GM23248 (cell line): Measurements from ENCODE around the gene GDI2. TPM values are rescaled to one million over a fixed set of nuclear protein-coding genes. Genes with fewer than 3 reads are reported as not detected.

Experiments used
- DNase-seq: peaks from one replicate; pipeline ENCODE4 v3.0.0-alpha.2; 2015
- H2AFZ ChIP-seq: fragments of 200-600 bp; sonication (generic); 2 replicates; pipeline ENCODE4 v1.6.1; 2016; ENCODE audit warnings: antibody characterized with exemption
- H3F3A ChIP-seq: fragments of 200-600 bp; sonication (generic); 2 replicates; pipeline ENCODE4 v1.6.1; 2016; ENCODE audit warnings: mild to moderate bottlenecking, antibody characterized with exemption, mixed run types; ENCODE audit not compliant: insufficient read depth
- H3K27ac ChIP-seq: fragments of 200-600 bp; sonication (generic); 2 replicates; pipeline ENCODE4 v1.5.1; 2016; ENCODE audit warnings: mild to moderate bottlenecking
- H3K27me3 ChIP-seq: fragments of 200-600 bp; sonication (generic); replicated peaks from 2 replicates; pipeline ENCODE4 v1.6.1; 2016; ENCODE audit warnings: mild to moderate bottlenecking; ENCODE audit not compliant: insufficient read depth
- H3K36me3 ChIP-seq: fragments of 200-600 bp; sonication (generic); 2 replicates; pipeline ENCODE4 v1.6.1; 2016; ENCODE audit warnings: low read depth, mild to moderate bottlenecking
- H3K4me1 ChIP-seq: fragments of 200-600 bp; sonication (generic); 2 replicates; pipeline ENCODE4 v1.6.1; 2016; ENCODE audit warnings: mild to moderate bottlenecking; ENCODE audit not compliant: insufficient read depth
- H3K4me2 ChIP-seq: fragments of 200-600 bp; sonication (generic); one replicate; pipeline ENCODE4 v1.6.1; 2016; ENCODE audit warnings: mild to moderate bottlenecking; ENCODE audit not compliant: unreplicated experiment
- H3K4me3 ChIP-seq: fragments of 200-600 bp; sonication (generic); 2 replicates; pipeline ENCODE4 v1.5.1; 2016; ENCODE audit warnings: mild to moderate bottlenecking
- H3K79me2 ChIP-seq: fragments of 200-600 bp; sonication (generic); 2 replicates; pipeline ENCODE4 v1.6.1; 2016; ENCODE audit warnings: mild to moderate bottlenecking; ENCODE audit not compliant: insufficient read depth
- H3K9ac ChIP-seq: fragments of 200-600 bp; sonication (generic); 2 replicates; pipeline ENCODE4 v1.6.1; 2016; ENCODE audit warnings: mild to moderate bottlenecking
- H3K9me2 ChIP-seq: fragments of 200-600 bp; sonication (generic); 2 replicates; pipeline ENCODE4 v1.6.1; 2016; ENCODE audit warnings: mixed run types, mild to moderate bottlenecking, moderate library complexity; ENCODE audit not compliant: insufficient read depth
- H3K9me3 ChIP-seq: fragments of 200-600 bp; sonication (generic); one replicate; pipeline ENCODE4 v1.6.1; 2017; ENCODE audit warnings: low read depth
- H4K20me1 ChIP-seq: fragments of 200-600 bp; sonication (generic); 2 replicates; pipeline ENCODE4 v1.6.0; 2016; ENCODE audit not compliant: insufficient read depth
- EZH2 ChIP-seq: fragments of 200-600 bp; sonication (generic); IDR thresholded peaks from 2 replicates; pipeline ENCODE4 v1.6.1; 2018; ENCODE audit warnings: antibody characterized with exemption, mild to moderate bottlenecking; ENCODE audit not compliant: insufficient read depth, poor library complexity, severe bottlenecking
- EZH2phosphoT487 ChIP-seq: fragments of 200-600 bp; sonication (generic); IDR thresholded peaks from 2 replicates; pipeline ENCODE4 v1.6.1; 2018; ENCODE audit warnings: antibody characterized with exemption, moderate library complexity, mild to moderate bottlenecking, low read depth; ENCODE audit not compliant: insufficient read depth
- WGBS, 2 experiments: methylation state at CpG; one replicate each; pipeline ENCODE4 v1.1.6; 2015 to 2017; ENCODE audit warnings: low lambda C conversion rate in 2 of 2, low coverage in 1 of 2; ENCODE audit errors: missing lambda C conversion rate in 2 of 2; 5-methylcytosine and 5-hydroxymethylcytosine counted together
- in situ Hi-C: fragments of 300-500 bp; cut with MboI; formaldehyde crosslinking; loops from 2 replicates; pipeline ENCODE4 v1.15.0; 2020
- polyA plus RNA-seq: library from polyadenylated mRNA; unstranded; fragments of >200 nt; fragmentation: Nextera tagmentation; extraction: Ambion mirVana; gene quantifications from 2 replicates; pipeline ENCODE4 v1.2.1, GENCODE V29; 2016
- total RNA-seq: library from RNA; depleted of rRNA; stranded (reverse); fragments of >200 nt; shearing (Covaris generic); gene quantifications from 2 replicates; pipeline ENCODE4 v1.2.3, GENCODE V29; 2014

The GDI2 gene
- total and polyA plus RNA-seq, 2 experiments from 2014 or later = 195 to 350 TPM

DNA sequence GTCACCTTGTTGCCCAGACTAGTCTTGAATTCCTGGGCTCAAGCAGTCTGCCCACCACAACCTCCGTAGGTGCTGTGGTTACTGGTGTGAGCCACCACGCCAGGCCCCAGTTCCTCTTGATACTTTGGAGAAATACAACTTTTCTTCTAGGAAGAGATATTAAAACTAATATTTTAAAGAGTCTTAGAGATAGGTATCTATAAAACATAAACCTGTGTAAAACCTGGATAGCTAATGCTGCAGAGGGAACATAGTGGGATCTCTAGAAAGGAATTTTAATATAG, 4.8 kb upstream of the GDI2 start:
- DNase-seq = no peak
- H3F3A ChIP-seq = 0 out of 2 replicates have a peak, but pooled peaks cover 4% of the 10 kb centered on the region
- H4K20me1 ChIP-seq = no peaks in the 10 kb centered on the region
- no peak overlapping the region for H3K9ac ChIP-seq
- H3K27me3 ChIP-seq = no peaks in the 10 kb centered on the region
- TF ChIP-seq EZH2 = no peak
- no peak for TF ChIP-seq EZH2phosphoT487
- H3K36me3 ChIP-seq = no peaks in the 10 kb centered on the region
- no peak overlapping the region for H2AFZ ChIP-seq
- no peaks in the 10 kb centered on the region for H3K9me3 ChIP-seq
- H3K79me2 ChIP-seq = peaks cover 14% of the 10 kb centered on the region
- in situ Hi-C loops = no loop called here
- H3K4me3 ChIP-seq = no peak overlapping the region
- H3K4me1 ChIP-seq = peaks cover 10% of the 10 kb centered on the region
- no peak overlapping the region for H3K27ac ChIP-seq
- H3K4me2 ChIP-seq = no peak overlapping the region
- WGBS, 2 experiments = 97% methylated on average over 2 of the region's 2 CpGs
- no peaks in the 10 kb centered on the region for H3K9me2 ChIP-seq

DNA sequence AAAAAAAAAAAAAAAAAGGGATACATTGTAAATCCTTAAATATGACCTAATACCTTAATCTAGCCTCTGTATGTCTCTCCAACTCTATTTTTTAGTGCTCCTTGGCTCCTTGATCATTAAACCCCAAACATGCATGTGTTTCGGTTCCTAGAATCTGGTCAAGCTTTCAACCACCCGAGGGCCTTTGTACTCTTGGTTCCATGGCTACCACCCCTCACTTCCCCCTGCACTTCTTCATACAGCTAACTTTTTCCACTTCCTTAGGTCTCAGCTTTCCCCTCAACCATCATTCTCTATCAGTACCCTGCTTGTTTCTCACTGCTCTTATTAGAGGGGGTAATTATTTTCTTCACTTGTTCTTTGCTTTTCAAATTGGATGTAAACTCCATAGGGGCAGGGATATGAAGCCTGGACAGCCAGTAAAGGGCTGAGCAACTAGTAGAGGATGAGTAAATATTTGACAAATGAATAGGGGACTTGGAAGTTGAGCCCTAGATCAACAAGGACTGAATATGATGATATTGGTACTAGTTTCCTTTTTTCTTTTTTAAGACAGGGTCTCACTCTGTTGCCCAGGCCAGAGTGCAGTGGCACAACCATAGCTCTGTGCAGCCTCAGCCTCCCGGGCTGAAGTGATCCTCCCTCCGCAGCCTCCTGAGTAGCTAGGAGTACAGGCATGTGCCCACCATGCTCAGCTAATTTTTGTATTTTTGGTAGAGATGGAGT, 4.3 kb upstream of the GDI2 start:
- Histone ChIP-seq H3K9me3 (no peaks in the 10 kb centered on the region), H3K36me3 (no peaks in the 10 kb centered on the region), H2AFZ (no peak overlapping the region), H3K4me3 (no peak overlapping the region), H3K4me2 (no peak overlapping the region), H3K79me2 (peaks cover 19% of the 10 kb centered on the region), H3K27ac (no peak overlapping the region), H3K4me1 (peaks cover 10% of the 10 kb centered on the region), H3K27me3 (no peaks in the 10 kb centered on the region), H3K9me2 (no peaks in the 10 kb centered on the region), H4K20me1 (no peaks in the 10 kb centered on the region; the same call in 1 of the 2 replicates), H3K9ac (no peak overlapping the region), H3F3A (0 out of 2 replicates have a peak, but pooled peaks cover 4% of the 10 kb centered on the region)
- WGBS, 2 experiments = 97 to 98% methylated on average over 4 of the region's 4 CpGs
- in situ Hi-C loops = no loop called here
- no peak for TF ChIP-seq EZH2phosphoT487
- TF ChIP-seq EZH2 = no peak
- DNase-seq = no peak

DNA sequence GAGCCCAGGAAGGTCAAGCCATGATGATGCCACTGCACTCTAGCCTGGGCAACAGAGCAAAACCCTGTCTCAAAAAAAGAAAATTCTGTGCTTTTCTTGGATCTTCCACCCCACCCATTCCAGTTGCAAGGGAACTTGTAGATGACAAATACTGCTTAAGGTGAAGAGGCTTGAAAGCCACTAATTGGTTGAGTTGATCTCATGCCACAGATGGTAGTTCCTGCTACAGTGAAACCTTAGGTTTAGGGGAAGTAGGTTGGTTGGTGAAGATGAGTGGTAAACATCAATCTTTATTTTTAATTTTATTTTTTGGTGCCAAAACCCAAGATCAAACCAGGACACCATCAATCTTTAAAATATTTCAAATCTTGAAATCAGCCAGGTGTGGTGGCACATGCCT, 2.9 kb upstream of the GDI2 start:
- no peak overlapping the region for H3K4me3 ChIP-seq
- H4K20me1 ChIP-seq = peaks cover 13% of the 10 kb centered on the region
- H3K9me2 ChIP-seq = no peaks in the 10 kb centered on the region
- no peak for DNase-seq
- H3K27ac ChIP-seq = no peak overlapping the region
- no peaks in the 10 kb centered on the region for H3K36me3 ChIP-seq
- H3K4me2 ChIP-seq = no peak overlapping the region
- peaks cover 11% of the 10 kb centered on the region for H3K4me1 ChIP-seq
- 0 out of 2 replicates have a peak, but pooled peaks cover 16% of the 10 kb centered on the region for H3F3A ChIP-seq
- no peak for TF ChIP-seq EZH2phosphoT487
- no peak for TF ChIP-seq EZH2
- H3K27me3 ChIP-seq = no peaks in the 10 kb centered on the region
- no peaks in the 10 kb centered on the region for H3K9me3 ChIP-seq
- in situ Hi-C loops = no loop called here
- H3K9ac ChIP-seq = no peak overlapping the region
- no peak overlapping the region for H2AFZ ChIP-seq
- H3K79me2 ChIP-seq = peaks cover 33% of the 10 kb centered on the region

DNA sequence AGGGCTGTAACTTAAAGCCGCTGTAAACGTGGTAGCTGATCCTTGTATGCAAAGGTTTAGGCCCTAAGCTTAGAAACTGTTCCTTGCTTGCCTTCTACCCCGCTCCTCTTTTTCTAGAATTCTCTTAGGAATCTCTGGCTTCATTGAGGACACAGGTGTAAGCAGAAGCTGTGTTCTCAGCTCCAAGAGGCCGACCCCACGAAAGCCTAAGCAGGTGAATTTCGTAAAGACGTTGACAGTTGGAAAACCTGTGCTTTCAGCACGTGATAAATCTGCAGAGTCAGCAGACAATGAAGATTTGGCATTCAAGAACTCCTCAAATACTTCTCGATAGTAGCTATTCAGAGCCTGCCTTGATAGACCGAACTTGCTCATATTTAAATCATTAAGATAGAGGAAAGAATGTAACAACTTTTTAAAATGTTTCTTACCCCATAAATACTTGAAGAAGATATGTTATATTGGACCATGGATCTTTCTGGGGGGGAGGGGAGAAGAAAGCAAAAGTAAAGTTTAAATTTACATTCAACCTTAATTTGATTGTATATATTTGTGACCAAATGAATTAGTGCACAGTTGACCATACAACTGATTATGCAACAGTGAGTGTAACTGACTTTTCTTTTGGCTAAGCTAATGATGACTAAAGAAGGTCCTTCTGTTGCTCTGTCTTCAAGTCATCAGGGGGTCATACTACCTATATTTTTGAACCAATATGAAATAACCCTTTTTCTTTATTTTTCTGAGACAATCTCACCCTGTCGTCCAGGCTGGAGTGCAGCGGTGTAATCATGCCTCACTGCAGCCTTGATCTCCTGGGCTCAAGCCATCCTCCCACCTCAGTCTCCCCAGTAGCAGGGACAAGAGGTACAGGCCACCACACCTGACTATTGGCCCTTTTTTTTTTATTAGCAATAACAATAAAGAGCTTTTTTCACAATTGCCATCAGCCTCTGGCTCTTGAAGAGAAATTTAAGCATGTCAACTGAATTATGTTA, 1.2 kb upstream of the GDI2 start:
- 26 to 29% methylated on average over 12 of the region's 12 CpGs for WGBS, 2 experiments
- peaks cover 50% of the 10 kb centered on the region for H3K79me2 ChIP-seq
- H2AFZ ChIP-seq = peak overlapping the region; percentile 62
- peaks cover 29% of the 10 kb centered on the region for H3K4me1 ChIP-seq
- H3K27me3 ChIP-seq = no peaks in the 10 kb centered on the region
- no peaks in the 10 kb centered on the region for H3K9me2 ChIP-seq
- no peaks in the 10 kb centered on the region for H3K36me3 ChIP-seq
- peak overlapping the region; percentile 88 for H3K4me2 ChIP-seq
- no peaks in the 10 kb centered on the region for H3K9me3 ChIP-seq
- H3K4me3 ChIP-seq = peak overlapping the region; percentile 95
- TF ChIP-seq EZH2phosphoT487 (no peak), EZH2 (no peak)
- peak overlapping the region; percentile 99 for H3K9ac ChIP-seq
- peaks cover 26% of the 10 kb centered on the region; the same call in 1 of the 2 replicates for H3F3A ChIP-seq
- peaks cover 30% of the 10 kb centered on the region for H4K20me1 ChIP-seq
- peak; percentile 54 for DNase-seq
- in situ Hi-C loops = no loop called here
- H3K27ac ChIP-seq = peak overlapping the region; percentile 92
